A673 (cell line): Measurements from ENCODE around the gene GPC6. TPM values are rescaled to one million over a fixed set of nuclear protein-coding genes. Genes with fewer than 3 reads are reported as not detected.

Experiments used
- BruUV-seq: library from RNA; stranded (reverse); fragments of 400-500 nt; replicated peaks from 2 replicates; lab custom pipeline; 2021; lab: Mats Ljungman, UMichigan
- CTCF ChIA-PET: fragments of 300-600 bp; sonication (Branson Sonifier 250); formaldehyde crosslinking; loops from one replicate; lab custom pipeline; 2022; ENCODE audit warnings: antibody characterized with exemption; lab: Charles Lee
- POLR2A ChIA-PET: fragments of 300-600 bp; sonication (Branson Sonifier 250); formaldehyde crosslinking; loops from one replicate; lab custom pipeline; 2022; ENCODE audit warnings: antibody characterized with exemption; ENCODE audit not compliant: low non-redundant PET; lab: Charles Lee
- DNase-seq: peaks from one replicate; pipeline ENCODE4 v3.0.0-alpha.2; 2015; ENCODE audit warnings: low spot score
- H3K27ac ChIP-seq: fragments of 200-600 bp; sonication (generic); 2 replicates; pipeline ENCODE4 v1.5.1; 2016; ENCODE audit warnings: mixed run types, low read depth, mild to moderate bottlenecking, mixed read lengths, antibody characterized with exemption, low read length; ENCODE audit not compliant: poor library complexity, severe bottlenecking
- H3K27me3 ChIP-seq: fragments of 200-600 bp; sonication (generic); replicated peaks from 2 replicates; pipeline ENCODE4 v1.6.1; 2017; ENCODE audit warnings: mixed run types, low read depth, mild to moderate bottlenecking, mixed read lengths, antibody characterized with exemption, low read length; ENCODE audit not compliant: insufficient read depth, poor library complexity
- H3K36me3 ChIP-seq: fragments of 200-600 bp; sonication (generic); 2 replicates; pipeline ENCODE4 v1.6.1; 2016; ENCODE audit warnings: mixed run types, mild to moderate bottlenecking, mixed read lengths, antibody characterized with exemption, low read length; ENCODE audit not compliant: insufficient read depth, poor library complexity, severe bottlenecking
- H3K4me1 ChIP-seq: fragments of 200-600 bp; sonication (generic); 2 replicates; pipeline ENCODE4 v1.6.1; 2017; ENCODE audit warnings: mixed run types, mild to moderate bottlenecking, mixed read lengths, antibody characterized with exemption, low read length; ENCODE audit not compliant: insufficient read depth, poor library complexity, severe bottlenecking
- H3K4me3 ChIP-seq: fragments of 200-600 bp; sonication (generic); 2 replicates; pipeline ENCODE4 v1.5.1; 2016; ENCODE audit warnings: low read depth, mixed run types, mild to moderate bottlenecking, mixed read lengths, low read length; ENCODE audit not compliant: poor library complexity, severe bottlenecking
- H3K9me3 ChIP-seq: fragments of 200-600 bp; sonication (generic); 2 replicates; pipeline ENCODE4 v1.6.1; 2016; ENCODE audit warnings: mixed run types, low read depth, mild to moderate bottlenecking, mixed read lengths, antibody characterized with exemption, low read length; ENCODE audit not compliant: poor library complexity, severe bottlenecking
- CTCF ChIP-seq: fragments of 300-800, 200-600 bp; sonication (generic); conservative IDR thresholded peaks from 2 replicates; pipeline ENCODE4 v1.5.1; 2017; ENCODE audit warnings: low read depth, mild to moderate bottlenecking, antibody characterized with exemption, low read length, moderate library complexity, mixed read lengths
- EZH2 ChIP-seq: fragments of 200-600 bp; sonication (generic); IDR thresholded peaks from 2 replicates; pipeline ENCODE4 v1.6.1; 2017; ENCODE audit warnings: borderline replicate concordance, low read depth, mild to moderate bottlenecking, mixed read lengths, antibody characterized with exemption, low read length; ENCODE audit not compliant: poor library complexity, severe bottlenecking
- intact Hi-C: fragments of 100-400 bp; cut with micrococcal nuclease; formaldehyde crosslinking; loops from one replicate; pipeline ENCODE4 v1.10.0; 2022; ENCODE audit not compliant: unreplicated experiment
- total RNA-seq: library from RNA; stranded (reverse); gene quantifications from 2 replicates; pipeline ENCODE4 v1.2.3, GENCODE V29; 2021

Gene GPC6
- total RNA-seq, 1 experiment from 2014 or later: 23.3 TPM

DNA sequence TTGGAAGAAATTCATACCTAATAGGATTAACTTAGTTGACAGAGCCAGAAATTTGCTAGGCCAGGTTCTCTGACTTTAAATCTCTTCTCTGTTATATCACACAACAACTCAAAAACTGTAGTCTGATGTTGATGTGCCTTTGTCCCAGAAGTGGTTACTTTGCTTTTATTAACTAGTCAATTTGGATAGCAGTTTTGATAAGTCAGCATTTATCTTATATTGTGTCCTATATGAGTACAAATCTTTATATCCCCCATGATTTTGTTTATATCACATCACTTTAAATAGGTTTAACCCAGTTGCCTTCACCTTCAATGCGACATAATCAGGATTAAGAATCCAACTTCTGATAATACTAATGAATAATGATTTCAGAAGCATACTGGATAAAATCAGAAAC is 459.3 kb downstream of the GPC6 start:
- Histone ChIP-seq H3K9me3 (no peaks in the 10 kb centered on the region), H3K27me3 (no peaks in the 10 kb centered on the region), H3K4me1 (no peaks in the 10 kb centered on the region), H3K27ac (no peak overlapping the region), H3K4me3 (no peak overlapping the region), H3K36me3 (no peaks in the 10 kb centered on the region)
- ChIA-PET CTCF (no interaction called here), POLR2A (no interaction called here)
- no peak for TF ChIP-seq EZH2
- TF ChIP-seq CTCF: no peak
- no TSS peak for BruUV-seq
- intact Hi-C loops: no loop called here
- DNase-seq: no peak

GRCh38 chr13:93686399-93686798 is 459.8 kb downstream of the GPC6 start:
- H3K36me3 ChIP-seq: no peaks in the 10 kb centered on the region
- DNase-seq: no peak
- no peaks in the 10 kb centered on the region for H3K4me1 ChIP-seq
- no peak for TF ChIP-seq CTCF
- no peak for TF ChIP-seq EZH2
- ChIA-PET CTCF (no interaction called here), POLR2A (no interaction called here)
- H3K4me3 ChIP-seq: no peak overlapping the region
- H3K9me3 ChIP-seq: no peaks in the 10 kb centered on the region
- no peak overlapping the region for H3K27ac ChIP-seq
- intact Hi-C loops: no loop called here
- BruUV-seq: no TSS peak
- H3K27me3 ChIP-seq: no peaks in the 10 kb centered on the region

GRCh38 chr13:93687261-93687660 is 460.7 kb downstream of the GPC6 start:
- no peaks in the 10 kb centered on the region for H3K36me3 ChIP-seq
- no peaks in the 10 kb centered on the region for H3K9me3 ChIP-seq
- CTCF ChIA-PET: no interaction called here
- BruUV-seq: no TSS peak
- H3K27me3 ChIP-seq: no peaks in the 10 kb centered on the region
- no peak for DNase-seq
- POLR2A ChIA-PET: no interaction called here
- no peaks in the 10 kb centered on the region for H3K4me1 ChIP-seq
- H3K4me3 ChIP-seq: no peak overlapping the region
- no peak overlapping the region for H3K27ac ChIP-seq
- TF ChIP-seq CTCF (no peak), EZH2 (no peak)
- intact Hi-C loops: no loop called here
